Stimulated activated naive CD8-positive, alpha-beta T cell treated with anti-CD3 and anti-CD28 coated beads, Interleukin-15, Interleukin-2, amounts not matched to agents 100 U/mL and 50 U/mL, for 24 hours (primary cell): ENCODE results near the gene PCYOX1L.

Experiments
- ATAC-seq: fragments of 150-1000 bp; cut with Tn5 transposase; one replicate; pipeline ENCODE4 v1.10.0; 2021
- DNase-seq: peaks from one replicate; pipeline ENCODE4 v3.0.0; 2021

Gene PCYOX1L

GRCh38 chr5:149367972-149368645, 10.3 kb downstream of the PCYOX1L start:
- DNase-seq (no peak), ATAC-seq (no peak)

- ATAC-seq (no peak), DNase-seq (no peak)
Measured at GRCh38 chr5:149370878-149371277, 13.0 kb downstream of the PCYOX1L start.

- peak; percentile 75 for DNase-seq
Measured at GRCh38 chr5:149371296-149371962, 13.6 kb downstream of the PCYOX1L start.

GRCh38 chr5:149372076-149372795, 14.4 kb downstream of the PCYOX1L start:
- DNase-seq (no peak), ATAC-seq (no peak)

More at GRCh38 chr5:149371296-149371962, 13.6 kb downstream of the PCYOX1L start:
- ATAC-seq = peak; percentile 77

GRCh38 chr5:149372932-149373331, 15.1 kb downstream of the PCYOX1L start:
- no peak for DNase-seq
- no peak for ATAC-seq

- DNase-seq (no peak), ATAC-seq (no peak)
Measured at GRCh38 chr5:149374303-149374702, 16.5 kb downstream of the PCYOX1L start.

GRCh38 chr5:149374801-149375200, 17.0 kb downstream of the PCYOX1L start:
- ATAC-seq (no peak), DNase-seq (no peak)

- ATAC-seq (no peak), DNase-seq (no peak)
Measured at GRCh38 chr5:149375434-149375833, 17.6 kb downstream of the PCYOX1L start.

GRCh38 chr5:149376104-149376503, 18.3 kb downstream of the PCYOX1L start:
- ATAC-seq (no peak), DNase-seq (no peak)

GRCh38 chr5:149376711-149377447, 19.0 kb downstream of the PCYOX1L start:
- no peak for DNase-seq
- ATAC-seq = no peak

GRCh38 chr5:149378241-149378820, 20.5 kb downstream of the PCYOX1L start:
- no peak for DNase-seq
- no peak for ATAC-seq

- ATAC-seq = no peak
- no peak for DNase-seq
Measured at GRCh38 chr5:149379177-149379761, 21.4 kb downstream of the PCYOX1L start, which contains the start of gene IL17B. IL17B (minus strand) TSS chr5:149379292; CDS start chr5:149379225, 67 bp downstream.

GRCh38 chr5:149379818-149380374, 22.1 kb downstream of the PCYOX1L start:
- ATAC-seq (no peak), DNase-seq (no peak)

- ATAC-seq = no peak
- DNase-seq = no peak
Measured at GRCh38 chr5:149380466-149381121, 22.7 kb downstream of the PCYOX1L start.

GRCh38 chr5:149381261-149381985, 23.6 kb downstream of the PCYOX1L start:
- DNase-seq (no peak), ATAC-seq (no peak)

- DNase-seq = peak; percentile 83
- ATAC-seq = peak; percentile 71
Measured at GRCh38 chr5:149381986-149382338, 24.1 kb downstream of the PCYOX1L start.

GRCh38 chr5:149382517-149383220, 24.8 kb downstream of the PCYOX1L start:
- no peak for DNase-seq
- no peak for ATAC-seq

GRCh38 chr5:149383399-149383798, 25.6 kb downstream of the PCYOX1L start:
- ATAC-seq (no peak), DNase-seq (no peak)

- DNase-seq = no peak
- no peak for ATAC-seq
Measured at GRCh38 chr5:149386166-149386565, 28.3 kb downstream of the PCYOX1L start.
